Hematopoietic multipotent progenitor cell treated with erythropoietin and hydrocortisone succinate and interleukin-3 and kit ligand, for 4 days (in vitro differentiated cells): ENCODE results near the gene LMTK2.

Experiments used
- DNase-seq: peaks from one replicate; pipeline ENCODE4 v3.0.0-alpha.2; 2015

The LMTK2 gene

GRCh38 chr7:98222533-98223195 lies 116.0 kb downstream of the LMTK2 start:
- no peak for DNase-seq

DNA sequence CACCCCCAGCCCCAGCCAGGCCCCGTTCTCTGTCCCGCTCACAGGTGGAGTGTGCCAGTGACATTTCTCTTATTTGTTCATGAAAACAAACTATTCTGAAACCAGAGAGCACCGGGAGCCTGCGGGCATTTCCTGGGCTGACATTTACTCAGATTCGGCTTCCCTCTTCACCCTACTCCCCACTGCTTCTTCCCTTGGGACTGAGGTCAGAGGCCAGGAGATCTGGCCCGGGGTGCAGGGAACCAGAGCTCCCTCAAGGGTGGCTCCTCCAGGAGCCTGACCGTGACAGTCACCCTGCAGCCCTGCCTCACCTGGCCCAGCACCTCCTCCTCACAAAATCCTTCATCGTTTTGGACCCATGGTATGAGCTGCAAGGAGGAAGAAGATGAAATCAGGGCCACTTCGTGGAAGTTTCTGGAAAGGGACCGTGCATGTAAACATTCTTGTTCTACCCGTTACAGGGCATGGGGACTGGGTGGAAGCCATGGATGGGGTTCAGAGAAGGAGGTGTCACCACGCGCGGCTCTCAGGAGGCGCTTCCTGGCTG lies 116.8 kb downstream of the LMTK2 start:
- no peak for DNase-seq

GRCh38 chr7:98223898-98224700 lies 117.4 kb downstream of the LMTK2 start:
- DNase-seq: no peak

GRCh38 chr7:98224701-98225181 lies 118.1 kb downstream of the LMTK2 start:
- DNase-seq: no peak

- DNase-seq: no peak
Measured at GRCh38 chr7:98225913-98226614, 119.4 kb downstream of the LMTK2 start.

DNA sequence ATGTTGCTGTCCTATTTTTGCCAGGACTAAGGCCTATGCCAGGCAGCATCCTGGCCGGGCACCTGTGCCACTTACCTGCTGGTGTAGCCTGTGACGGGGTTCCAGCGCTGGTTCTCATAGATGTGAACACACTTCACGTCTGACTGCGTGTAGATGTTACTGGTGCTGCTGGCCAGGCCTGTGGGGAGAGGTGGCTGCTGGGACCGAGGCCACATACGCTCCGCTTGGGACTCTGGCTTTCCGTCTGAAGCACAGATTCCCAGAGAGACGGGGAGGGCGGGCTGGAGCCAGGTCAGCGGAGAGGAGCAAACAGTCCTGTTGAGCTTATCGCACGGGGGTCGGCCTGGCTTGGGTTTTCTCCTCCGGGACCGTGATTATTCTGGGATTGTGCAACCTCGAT lies 121.3 kb downstream of the LMTK2 start:
- DNase-seq: no peak

- no peak for DNase-seq
Measured at GRCh38 chr7:98228801-98229200, 122.1 kb downstream of the LMTK2 start.

DNA sequence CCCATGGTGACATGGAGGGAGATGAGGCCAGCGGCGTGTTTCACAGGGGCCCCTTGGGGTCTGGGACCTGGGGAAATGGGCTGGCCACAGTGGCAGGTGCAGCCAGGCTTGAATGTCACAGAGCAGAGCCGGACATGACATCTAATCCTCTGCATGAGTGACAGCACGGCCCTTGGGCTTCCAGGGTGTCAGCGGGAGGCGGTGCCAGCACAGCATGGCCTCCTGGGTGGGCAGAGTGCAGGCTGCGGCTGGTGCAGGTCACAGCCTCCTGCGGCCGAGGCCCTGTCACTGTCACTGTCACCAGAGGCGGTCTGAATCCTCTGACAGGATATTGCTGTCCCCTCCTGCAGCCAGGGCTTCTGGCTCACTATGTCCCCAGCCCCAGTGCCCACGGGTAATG lies 122.8 kb downstream of the LMTK2 start:
- DNase-seq: no peak

DNA sequence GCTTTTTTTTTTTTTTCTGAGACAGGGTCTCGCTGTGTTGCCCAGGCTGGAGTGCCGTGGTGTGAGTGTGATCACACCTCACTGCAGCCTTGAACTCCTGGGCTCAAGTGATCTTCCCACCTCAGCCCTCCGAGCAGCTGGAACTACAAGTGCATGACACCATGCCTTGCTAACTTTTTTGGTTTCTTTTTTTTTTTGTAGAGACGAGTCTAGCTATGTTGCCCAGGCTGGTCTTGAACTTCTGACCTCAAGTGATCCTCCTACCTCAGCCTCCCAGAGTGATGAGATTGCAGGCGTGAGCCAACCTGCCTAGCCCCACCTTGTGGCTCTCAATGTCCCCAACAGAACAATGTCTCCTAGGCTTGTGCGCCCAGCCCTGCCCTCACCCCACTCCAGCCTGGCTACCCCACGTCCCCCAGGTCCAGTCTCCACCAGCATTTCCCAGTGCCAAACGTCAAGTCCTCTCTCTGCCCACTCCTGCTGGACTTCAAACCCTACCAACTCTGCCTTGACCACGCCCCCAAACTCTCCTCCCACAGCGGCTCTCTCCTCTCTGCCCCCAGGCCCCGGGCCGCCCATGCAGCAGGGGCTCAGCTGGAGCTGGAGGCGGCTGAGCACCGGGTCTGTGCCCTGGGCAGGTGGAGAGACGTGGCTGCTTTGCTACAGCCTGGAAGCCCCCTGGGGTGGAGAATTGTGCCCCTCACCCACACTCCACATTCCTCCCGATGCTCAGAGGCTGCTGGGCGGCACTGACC lies 123.5 kb downstream of the LMTK2 start:
- no peak for DNase-seq

- DNase-seq: no peak
Measured at GRCh38 chr7:98230746-98231471, 124.2 kb downstream of the LMTK2 start.

GRCh38 chr7:98231493-98232262 lies 125.0 kb downstream of the LMTK2 start:
- DNase-seq: no peak

GRCh38 chr7:98232263-98232585 lies 125.6 kb downstream of the LMTK2 start:
- DNase-seq: no peak

GRCh38 chr7:98232799-98233198 lies 126.1 kb downstream of the LMTK2 start:
- DNase-seq: no peak

- DNase-seq: no peak
Measured at GRCh38 chr7:98233219-98234070, 126.8 kb downstream of the LMTK2 start.

- no peak for DNase-seq
Measured at GRCh38 chr7:98234429-98235147, 127.9 kb downstream of the LMTK2 start.

- no peak for DNase-seq
Measured at GRCh38 chr7:98235901-98236300, 129.2 kb downstream of the LMTK2 start.

- DNase-seq: no peak
Measured at GRCh38 chr7:98236355-98237185, 129.9 kb downstream of the LMTK2 start.

GRCh38 chr7:98238076-98238475 lies 131.4 kb downstream of the LMTK2 start:
- no peak for DNase-seq

DNA sequence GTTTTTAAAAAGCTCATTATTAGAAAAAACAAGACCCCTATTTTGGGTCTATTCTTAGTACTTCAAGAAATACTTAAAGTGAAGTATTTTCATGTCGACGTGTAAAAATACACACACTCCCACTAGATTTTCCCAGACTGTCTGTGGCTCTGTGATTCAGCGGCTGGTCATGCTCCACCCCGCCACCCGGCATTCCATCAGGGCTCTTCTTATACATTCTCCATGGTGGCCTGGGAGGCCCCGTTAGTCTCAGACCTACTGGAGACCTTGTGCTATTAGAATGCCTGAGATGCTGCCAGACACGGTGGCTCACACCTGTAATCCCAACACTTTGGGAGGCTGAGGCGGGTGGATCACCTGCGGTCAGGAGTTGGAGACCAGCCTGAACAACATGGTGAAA lies 132.3 kb downstream of the LMTK2 start:
- DNase-seq: no peak
